Neural cell (in vitro differentiated cells): Measurements from ENCODE around the gene RFX3. TPM values are rescaled to one million over a fixed set of nuclear protein-coding genes. Genes with fewer than 3 reads are reported as not detected.

Source experiments
- H2AFZ ChIP-seq: fragments of 200-600, 300-800 bp; sonication (generic), shearing (Covaris generic); 2 replicates; pipeline ENCODE4 v1.6.0; 2014; ENCODE audit warnings: low read depth, mild to moderate bottlenecking, antibody characterized with exemption, low read length, moderate library complexity
- H3F3A ChIP-seq: fragments of 200-600 bp; shearing (Covaris generic); 2 replicates; pipeline ENCODE4 v1.6.1; 2016; ENCODE audit warnings: mild to moderate bottlenecking, moderate library complexity, mixed read lengths, antibody characterized with exemption, low read length; ENCODE audit not compliant: insufficient read depth, poor library complexity, severe bottlenecking
- H3K27ac ChIP-seq: fragments of 200-600, 300-800 bp; sonication (generic), shearing (Covaris generic); 2 replicates; pipeline ENCODE4 v1.5.1; 2014; ENCODE audit warnings: mild to moderate bottlenecking, low read length, moderate library complexity
- H3K27me3 ChIP-seq: fragments of 300-800, 200-600 bp; sonication (generic), shearing (Covaris generic); 2 replicates; pipeline ENCODE4 v1.6.0; 2014; ENCODE audit warnings: mild to moderate bottlenecking, low read depth, low read length, moderate library complexity; ENCODE audit not compliant: insufficient read depth
- H3K36me3 ChIP-seq: fragments of 300-800, 200-600 bp; sonication (generic), shearing (Covaris generic); 2 replicates; pipeline ENCODE4 v1.5.1; 2014; ENCODE audit warnings: mild to moderate bottlenecking, antibody characterized with exemption, low read length, moderate library complexity; ENCODE audit not compliant: insufficient read depth
- H3K4me2 ChIP-seq: fragments of 300-800, 200-600 bp; sonication (generic), shearing (Covaris generic); 2 replicates; pipeline ENCODE4 v1.6.0; 2014; ENCODE audit warnings: mild to moderate bottlenecking, low read length
- H3K4me3 ChIP-seq: fragments of 300-800, 200-600 bp; sonication (generic), shearing (Covaris generic); 2 replicates; pipeline ENCODE4 v1.5.1; 2014; ENCODE audit warnings: mild to moderate bottlenecking, low read length, moderate library complexity
- H3K79me2 ChIP-seq: fragments of 200-600 bp; shearing (Covaris generic); replicated peaks from 2 replicates; pipeline ENCODE4 v1.6.0; 2014; ENCODE audit warnings: mild to moderate bottlenecking, low read length, moderate library complexity; ENCODE audit not compliant: insufficient read depth
- H3K9ac ChIP-seq: fragments of 300-800, 200-600 bp; sonication (generic), shearing (Covaris generic); 2 replicates; pipeline ENCODE4 v1.6.1; 2016; ENCODE audit warnings: mild to moderate bottlenecking, low read length, mixed read lengths
- H3K9me2 ChIP-seq: fragments of 200-600 bp; shearing (Covaris generic); 2 replicates; pipeline ENCODE4 v1.6.1; 2016; ENCODE audit warnings: mild to moderate bottlenecking, low read length, mixed read lengths; ENCODE audit not compliant: insufficient read depth
- H3K9me3 ChIP-seq: fragments of 200-600, 300-800 bp; sonication (generic), shearing (Covaris generic); 2 replicates; pipeline ENCODE4 v1.6.1; 2016; ENCODE audit warnings: mild to moderate bottlenecking, mixed run types, low read length, moderate library complexity, mixed read lengths
- H4K20me1 ChIP-seq: fragments of 200-600 bp; shearing (Covaris generic); 2 replicates; pipeline ENCODE4 v1.6.1; 2016; ENCODE audit warnings: mild to moderate bottlenecking, mixed run types; ENCODE audit not compliant: insufficient read depth
- EP300 ChIP-seq: fragments of 450-650 bp; conservative IDR thresholded peaks from 2 replicates; pipeline ENCODE4 v1.6.1; 2014; ENCODE audit warnings: antibody characterized with exemption, mild to moderate bottlenecking, moderate library complexity; ENCODE audit not compliant: poor library complexity, severe bottlenecking
- EZH2 ChIP-seq: fragments of 200-600, 300-800 bp; shearing (Covaris generic), sonication (generic); IDR thresholded peaks from 2 replicates; pipeline ENCODE4 v1.6.1; 2014; ENCODE audit warnings: antibody characterized with exemption, low read length, borderline replicate concordance, mild to moderate bottlenecking; ENCODE audit not compliant: insufficient read depth, poor library complexity, severe bottlenecking
- MXI1 ChIP-seq: fragments of 450-650 bp; conservative IDR thresholded peaks from 2 replicates; pipeline ENCODE4 v1.6.1; 2014; ENCODE audit warnings: antibody characterized with exemption, mild to moderate bottlenecking; ENCODE audit not compliant: poor library complexity, severe bottlenecking
- POLR2AphosphoS5 ChIP-seq: IDR thresholded peaks from 2 replicates; pipeline ENCODE4 v1.6.1; 2012
- RAD21 ChIP-seq: fragments of 450-650 bp; conservative IDR thresholded peaks from 2 replicates; pipeline ENCODE4 v1.6.1; 2014; ENCODE audit warnings: antibody characterized with exemption, mild to moderate bottlenecking, moderate library complexity
- REST ChIP-seq: IDR thresholded peaks from 2 replicates; pipeline ENCODE4 v1.6.1; 2012; ENCODE audit warnings: borderline replicate concordance
- SMC3 ChIP-seq: fragments of 450-650 bp; conservative IDR thresholded peaks from 2 replicates; pipeline ENCODE4 v1.6.1; 2014; ENCODE audit warnings: antibody characterized with exemption, mild to moderate bottlenecking, moderate library complexity; ENCODE audit not compliant: poor library complexity
- polyA plus RNA-seq: library from polyadenylated mRNA; depleted of rRNA; stranded (reverse); fragments of >200 nt; gene quantifications from 2 replicates; pipeline ENCODE4 v1.2.3, GENCODE V29; 2014

Gene RFX3
- polyA plus RNA-seq, 1 donor from 2014 or later = 27.6 TPM

GRCh38 chr9:3361689-3362392, 164.0 kb downstream of the RFX3 start:
- no peaks in the 10 kb centered on the region for H3K27me3 ChIP-seq
- no peaks in the 10 kb centered on the region for H3K36me3 ChIP-seq
- H3K79me2 ChIP-seq = no peaks in the 10 kb centered on the region
- H3K9me3 ChIP-seq = no peaks in the 10 kb centered on the region
- H3K27ac ChIP-seq = no peak overlapping the region
- no peaks in the 10 kb centered on the region for H3F3A ChIP-seq
- H2AFZ ChIP-seq = no peak overlapping the region
- no peak overlapping the region for H3K9ac ChIP-seq
- TF ChIP-seq RAD21 (no peak), POLR2AphosphoS5 (no peak), EZH2 (no peak), EP300 (no peak), MXI1 (no peak), REST (no peak), SMC3 (no peak)
- H3K4me2 ChIP-seq = no peak overlapping the region
- H3K4me3 ChIP-seq = no peak overlapping the region
- no peaks in the 10 kb centered on the region for H4K20me1 ChIP-seq
- H3K9me2 ChIP-seq = no peaks in the 10 kb centered on the region

GRCh38 chr9:3361116-3361515, 164.7 kb downstream of the RFX3 start:
- H3F3A ChIP-seq = no peaks in the 10 kb centered on the region
- no peak overlapping the region for H3K9ac ChIP-seq
- no peaks in the 10 kb centered on the region for H3K9me3 ChIP-seq
- TF ChIP-seq REST = no peak
- TF ChIP-seq POLR2AphosphoS5 = no peak
- no peak for TF ChIP-seq RAD21
- no peaks in the 10 kb centered on the region for H3K9me2 ChIP-seq
- no peaks in the 10 kb centered on the region for H3K36me3 ChIP-seq
- no peak overlapping the region for H2AFZ ChIP-seq
- peaks cover 4% of the 10 kb centered on the region for H3K79me2 ChIP-seq
- H3K4me2 ChIP-seq = no peak overlapping the region
- H3K4me3 ChIP-seq = no peak overlapping the region
- H3K27ac ChIP-seq = no peak overlapping the region
- H3K27me3 ChIP-seq = no peaks in the 10 kb centered on the region
- H4K20me1 ChIP-seq = no peaks in the 10 kb centered on the region
